Osteoblast (primary cell): Measurements from ENCODE around the gene OR6C4. TPM values are rescaled to one million over a fixed set of nuclear protein-coding genes. Genes with fewer than 3 reads are reported as not detected.

Experiments used
- DNase-seq: peaks from one replicate; pipeline ENCODE4 v3.0.0; 2011; ENCODE audit warnings: low spot score, mixed read lengths; ENCODE audit not compliant: insufficient read length; ENCODE audit errors: missing footprints
- H2AFZ ChIP-seq: 2 replicates; pipeline ENCODE4 v1.6.0; 2011; ENCODE audit warnings: mild to moderate bottlenecking, low read length
- H3K27ac ChIP-seq: 2 replicates; pipeline ENCODE4 v1.5.1; 2011; ENCODE audit warnings: mild to moderate bottlenecking, low read depth, low read length, moderate library complexity
- H3K27me3 ChIP-seq: 2 replicates; pipeline ENCODE4 v1.6.0; 2012; ENCODE audit warnings: mild to moderate bottlenecking, control low read depth, inconsistent platforms, low read length, moderate library complexity; ENCODE audit not compliant: insufficient read depth
- H3K36me3 ChIP-seq: 2 replicates; pipeline ENCODE4 v1.5.1; 2011; ENCODE audit warnings: mild to moderate bottlenecking, low read length, control low read depth, moderate library complexity; ENCODE audit not compliant: insufficient read depth
- H3K4me1 ChIP-seq: 2 replicates; pipeline ENCODE4 v1.5.1; 2011; ENCODE audit warnings: mild to moderate bottlenecking, low read length, control low read depth, moderate library complexity; ENCODE audit not compliant: insufficient read depth
- H3K4me2 ChIP-seq: 2 replicates; pipeline ENCODE4 v1.6.0; 2011; ENCODE audit warnings: mild to moderate bottlenecking, low read length; ENCODE audit not compliant: insufficient read depth
- H3K4me3 ChIP-seq: fragments of 200-600 bp; sonication (generic); 3 replicates; pipeline ENCODE4 v1.5.1; 2012; ENCODE audit warnings: mild to moderate bottlenecking, low read length, inconsistent platforms; ENCODE audit not compliant: insufficient read depth
- H3K79me2 ChIP-seq: 2 replicates; pipeline ENCODE4 v1.6.0; 2012; ENCODE audit warnings: mild to moderate bottlenecking, low read length, control low read depth, inconsistent platforms; ENCODE audit not compliant: insufficient read depth
- H3K9me3 ChIP-seq: 2 replicates; pipeline ENCODE4 v1.5.1; 2011; ENCODE audit warnings: low read depth, low read length, control low read depth
- H4K20me1 ChIP-seq: 2 replicates; pipeline ENCODE4 v1.6.0; 2012; ENCODE audit warnings: mild to moderate bottlenecking, low read length, control low read depth; ENCODE audit not compliant: insufficient read depth
- total RNA-seq: library from RNA; depleted of rRNA; stranded (reverse); fragments of >200 nt; gene quantifications from 2 replicates; pipeline ENCODE4 v1.2.3, GENCODE V29; 2012
- TF ChIP-seq, protein P1 (sequence below): IDR thresholded peaks from 2 replicates; pipeline ENCODE4 v1.5.1; 2011; ENCODE audit warnings: mild to moderate bottlenecking, low read depth, low read length, moderate library complexity; ENCODE audit errors: extremely low read depth

OR6C4 gene
- total RNA-seq = not detected in 2 replicates

- Histone ChIP-seq H3K4me3 (no peak within 1 kb of the TSS), H3K9me3 (no peaks in the 10 kb centered on the region), H3K4me2 (no peak within 1 kb of the TSS), H4K20me1 (no peaks in the 10 kb centered on the region), H3K27me3 (no peaks in the 10 kb centered on the region), H3K36me3 (no peaks in the 10 kb centered on the region), H3K79me2 (no peaks in the 10 kb centered on the region), H3K4me1 (no peaks in the 10 kb centered on the region), H2AFZ (no peak within 1 kb of the TSS), H3K27ac (no peak within 1 kb of the TSS)
- DNase-seq = no peak
- TF ChIP-seq, protein P1, sequence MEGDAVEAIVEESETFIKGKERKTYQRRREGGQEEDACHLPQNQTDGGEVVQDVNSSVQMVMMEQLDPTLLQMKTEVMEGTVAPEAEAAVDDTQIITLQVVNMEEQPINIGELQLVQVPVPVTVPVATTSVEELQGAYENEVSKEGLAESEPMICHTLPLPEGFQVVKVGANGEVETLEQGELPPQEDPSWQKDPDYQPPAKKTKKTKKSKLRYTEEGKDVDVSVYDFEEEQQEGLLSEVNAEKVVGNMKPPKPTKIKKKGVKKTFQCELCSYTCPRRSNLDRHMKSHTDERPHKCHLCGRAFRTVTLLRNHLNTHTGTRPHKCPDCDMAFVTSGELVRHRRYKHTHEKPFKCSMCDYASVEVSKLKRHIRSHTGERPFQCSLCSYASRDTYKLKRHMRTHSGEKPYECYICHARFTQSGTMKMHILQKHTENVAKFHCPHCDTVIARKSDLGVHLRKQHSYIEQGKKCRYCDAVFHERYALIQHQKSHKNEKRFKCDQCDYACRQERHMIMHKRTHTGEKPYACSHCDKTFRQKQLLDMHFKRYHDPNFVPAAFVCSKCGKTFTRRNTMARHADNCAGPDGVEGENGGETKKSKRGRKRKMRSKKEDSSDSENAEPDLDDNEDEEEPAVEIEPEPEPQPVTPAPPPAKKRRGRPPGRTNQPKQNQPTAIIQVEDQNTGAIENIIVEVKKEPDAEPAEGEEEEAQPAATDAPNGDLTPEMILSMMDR = no peak
These were observed at the start of gene OR6C4 for GRCh38 chr12:55549302-55549701. Gene OR6C4, plus strand, starts transcription at chr12:55549602. Its CDS starts 1,625 bp downstream, at chr12:55551227.

GRCh38 chr12:55499810-55500252, 49.6 kb upstream of the OR6C4 start:
- Histone ChIP-seq H3K9me3 (no peaks in the 10 kb centered on the region), H4K20me1 (no peaks in the 10 kb centered on the region), H3K27ac (no peak overlapping the region), H3K79me2 (no peaks in the 10 kb centered on the region), H3K4me1 (no peaks in the 10 kb centered on the region), H2AFZ (no peak overlapping the region), H3K27me3 (no peaks in the 10 kb centered on the region), H3K4me3 (no peak overlapping the region), H3K4me2 (no peak overlapping the region), H3K36me3 (no peaks in the 10 kb centered on the region)
- no peak for DNase-seq
- TF ChIP-seq, protein P1 = no peak

DNA sequence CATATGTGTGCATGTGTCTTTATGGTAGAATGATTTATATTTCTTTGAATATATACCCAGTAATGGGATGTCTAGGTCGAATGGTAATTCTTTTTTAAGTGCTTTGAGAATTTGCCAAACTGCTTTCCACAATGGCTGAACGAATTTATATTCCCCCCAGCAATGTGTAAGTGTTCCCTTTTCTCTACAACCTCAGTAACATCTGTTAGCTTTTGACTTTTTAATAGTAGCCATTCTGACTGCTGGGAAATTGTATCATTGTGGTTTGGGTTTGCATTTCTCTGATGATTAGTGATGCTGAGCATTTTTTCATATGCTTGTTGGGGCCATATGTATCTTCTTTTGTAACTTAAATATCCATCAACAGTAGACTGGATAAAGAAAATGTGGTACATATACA, 47.8 kb upstream of the OR6C4 start:
- TF ChIP-seq, protein P1 = no peak
- Histone ChIP-seq H3K4me2 (no peak overlapping the region), H3K27ac (no peak overlapping the region)

GRCh38 chr12:55515696-55516095, 33.7 kb upstream of the OR6C4 start:
- TF ChIP-seq, protein P1 = no peak
- Histone ChIP-seq H3K79me2 (no peaks in the 10 kb centered on the region), H3K4me1 (no peaks in the 10 kb centered on the region), H2AFZ (no peak overlapping the region), H3K36me3 (no peaks in the 10 kb centered on the region), H3K4me2 (no peak overlapping the region), H3K27ac (no peak overlapping the region), H4K20me1 (no peaks in the 10 kb centered on the region), H3K27me3 (no peaks in the 10 kb centered on the region), H3K9me3 (no peaks in the 10 kb centered on the region), H3K4me3 (no peak overlapping the region)
- DNase-seq = peak; percentile 27

More for the DNA sequence above, 47.8 kb upstream of the OR6C4 start:
- no peak for DNase-seq
- no peaks in the 10 kb centered on the region for H3K4me1 ChIP-seq
- no peak overlapping the region for H3K4me3 ChIP-seq
- H3K27me3 ChIP-seq = no peaks in the 10 kb centered on the region
- H4K20me1 ChIP-seq = no peaks in the 10 kb centered on the region
- H2AFZ ChIP-seq = no peak overlapping the region
- H3K9me3 ChIP-seq = no peaks in the 10 kb centered on the region
- no peaks in the 10 kb centered on the region for H3K79me2 ChIP-seq
- no peaks in the 10 kb centered on the region for H3K36me3 ChIP-seq
